C4-2B (cell line): Measurements from ENCODE around the gene MGAT5B.
"Not testable (repeated sequence)": the region's sequence is repeated elsewhere in the genome, so short reads cannot be mapped to it uniquely, and the experiment has no call there.

Experiments
- H3K27ac ChIP-seq: fragments of 450-650 bp; 2 replicates; pipeline ENCODE4 v1.5.1; 2017
- ZFX ChIP-seq: fragments of 450-650 bp; IDR thresholded peaks from 2 replicates; pipeline ENCODE4 v1.6.1; 2017
- TF ChIP-seq, protein P1 (sequence below): fragments of 450-650 bp; conservative IDR thresholded peaks from 2 replicates; pipeline ENCODE4 v1.5.1; 2017; ENCODE audit warnings: mild to moderate bottlenecking

MGAT5B gene

DNA sequence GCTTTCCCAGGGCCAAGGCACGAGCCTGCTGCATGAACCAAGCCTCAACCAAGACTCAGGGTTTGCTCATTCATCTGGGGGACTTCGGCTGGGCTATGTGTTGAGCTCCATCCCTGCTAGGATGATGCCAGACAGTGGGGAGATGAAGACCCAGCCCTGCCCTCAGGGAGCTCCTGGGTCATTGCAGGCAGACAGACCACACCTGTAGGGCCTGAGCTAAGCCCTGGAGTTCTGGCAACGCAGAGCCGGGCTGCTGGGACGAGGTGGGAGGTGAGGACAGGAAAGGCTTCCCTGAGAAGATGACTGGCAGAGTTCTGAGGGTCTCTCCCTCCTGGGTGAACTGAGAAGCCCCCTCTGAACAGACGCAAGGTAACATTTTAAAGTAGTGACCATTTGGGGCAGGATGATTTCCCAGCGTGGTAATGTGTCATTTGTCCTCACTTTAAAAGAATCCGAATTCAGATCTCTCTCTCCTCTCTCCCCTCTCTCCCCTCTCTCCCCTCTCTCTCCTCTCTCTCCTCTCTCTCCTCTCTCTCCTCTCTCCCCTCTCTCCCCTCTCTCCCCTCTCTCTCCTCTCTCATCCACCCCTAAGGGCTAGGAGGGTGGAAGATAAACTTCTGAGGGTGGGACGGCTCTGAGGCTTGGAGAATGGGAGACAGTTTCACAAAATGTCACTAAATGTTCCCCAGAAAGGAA is 98.4 kb downstream of the MGAT5B start:
- no peak overlapping the region for H3K27ac ChIP-seq
- TF ChIP-seq, protein P1, sequence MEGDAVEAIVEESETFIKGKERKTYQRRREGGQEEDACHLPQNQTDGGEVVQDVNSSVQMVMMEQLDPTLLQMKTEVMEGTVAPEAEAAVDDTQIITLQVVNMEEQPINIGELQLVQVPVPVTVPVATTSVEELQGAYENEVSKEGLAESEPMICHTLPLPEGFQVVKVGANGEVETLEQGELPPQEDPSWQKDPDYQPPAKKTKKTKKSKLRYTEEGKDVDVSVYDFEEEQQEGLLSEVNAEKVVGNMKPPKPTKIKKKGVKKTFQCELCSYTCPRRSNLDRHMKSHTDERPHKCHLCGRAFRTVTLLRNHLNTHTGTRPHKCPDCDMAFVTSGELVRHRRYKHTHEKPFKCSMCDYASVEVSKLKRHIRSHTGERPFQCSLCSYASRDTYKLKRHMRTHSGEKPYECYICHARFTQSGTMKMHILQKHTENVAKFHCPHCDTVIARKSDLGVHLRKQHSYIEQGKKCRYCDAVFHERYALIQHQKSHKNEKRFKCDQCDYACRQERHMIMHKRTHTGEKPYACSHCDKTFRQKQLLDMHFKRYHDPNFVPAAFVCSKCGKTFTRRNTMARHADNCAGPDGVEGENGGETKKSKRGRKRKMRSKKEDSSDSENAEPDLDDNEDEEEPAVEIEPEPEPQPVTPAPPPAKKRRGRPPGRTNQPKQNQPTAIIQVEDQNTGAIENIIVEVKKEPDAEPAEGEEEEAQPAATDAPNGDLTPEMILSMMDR, result no peak
- TF ChIP-seq ZFX, result no peak

DNA sequence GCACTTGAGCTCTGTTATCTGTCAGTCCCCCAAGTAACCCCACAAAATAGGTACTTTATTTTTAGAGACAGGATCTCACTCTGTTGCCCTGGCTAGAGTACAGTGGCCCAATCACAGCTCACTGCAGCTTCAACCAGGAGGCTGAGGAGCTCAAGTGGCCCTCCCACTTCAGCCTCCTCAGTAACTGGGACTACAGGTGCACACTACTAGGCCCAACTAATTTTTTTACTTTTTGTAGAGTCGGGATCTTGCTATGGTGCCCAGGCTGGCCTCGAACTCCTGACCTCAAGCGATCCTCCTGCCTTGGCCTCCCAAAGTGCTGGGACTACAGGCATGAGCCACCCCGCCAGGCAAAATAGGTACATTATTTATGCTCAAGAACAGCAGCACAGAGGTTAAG is 99.6 kb downstream of the MGAT5B start:
- TF ChIP-seq ZFX, result no peak
- TF ChIP-seq, protein P1, result no peak
- no peak overlapping the region for H3K27ac ChIP-seq

DNA sequence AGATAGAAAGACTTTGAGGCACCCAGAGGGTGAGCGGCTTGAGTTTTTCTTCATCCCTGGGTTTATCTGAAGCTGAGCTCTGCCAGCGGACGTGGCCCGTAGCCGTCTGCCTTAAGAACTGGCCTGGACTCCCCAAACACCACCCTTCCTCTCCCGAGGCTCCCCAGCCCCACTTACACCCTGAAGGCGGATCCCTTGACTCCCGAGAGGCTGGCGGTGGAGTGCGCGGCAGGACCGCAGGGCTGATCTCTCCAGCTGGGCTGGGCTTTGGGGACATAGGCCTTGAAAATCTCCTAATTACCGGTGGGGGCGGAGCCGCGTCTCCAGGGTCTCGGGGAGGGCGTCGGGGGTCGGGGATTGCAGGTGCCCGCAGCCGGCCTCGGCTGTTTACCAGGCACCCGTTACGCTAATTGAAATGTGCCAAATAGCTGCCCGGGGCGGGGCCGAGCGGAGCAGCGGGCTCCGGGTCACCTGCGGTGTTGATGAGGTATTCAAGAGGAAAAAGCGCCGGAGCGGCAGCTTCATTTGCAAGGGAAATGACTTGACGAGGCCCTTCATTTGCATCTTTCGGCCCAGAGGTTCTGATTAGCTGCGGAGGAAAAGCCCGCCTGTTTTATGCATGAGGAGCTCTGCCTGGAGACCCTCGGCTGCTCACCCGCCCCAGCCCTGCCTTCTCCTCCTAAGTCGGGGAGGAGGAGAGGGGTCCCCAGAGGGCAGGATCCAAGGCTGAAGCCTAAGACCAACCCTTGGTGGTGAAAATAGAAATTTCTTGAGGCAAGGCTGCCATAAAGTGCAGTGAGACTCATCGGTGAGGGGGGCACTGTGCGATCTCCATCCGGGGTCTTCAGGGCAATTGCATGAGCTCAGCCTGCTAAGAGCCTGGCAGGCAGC is 100.7 kb downstream of the MGAT5B start:
- TF ChIP-seq, protein P1, result no peak
- TF ChIP-seq ZFX, result no peak
- no peak overlapping the region for H3K27ac ChIP-seq

DNA sequence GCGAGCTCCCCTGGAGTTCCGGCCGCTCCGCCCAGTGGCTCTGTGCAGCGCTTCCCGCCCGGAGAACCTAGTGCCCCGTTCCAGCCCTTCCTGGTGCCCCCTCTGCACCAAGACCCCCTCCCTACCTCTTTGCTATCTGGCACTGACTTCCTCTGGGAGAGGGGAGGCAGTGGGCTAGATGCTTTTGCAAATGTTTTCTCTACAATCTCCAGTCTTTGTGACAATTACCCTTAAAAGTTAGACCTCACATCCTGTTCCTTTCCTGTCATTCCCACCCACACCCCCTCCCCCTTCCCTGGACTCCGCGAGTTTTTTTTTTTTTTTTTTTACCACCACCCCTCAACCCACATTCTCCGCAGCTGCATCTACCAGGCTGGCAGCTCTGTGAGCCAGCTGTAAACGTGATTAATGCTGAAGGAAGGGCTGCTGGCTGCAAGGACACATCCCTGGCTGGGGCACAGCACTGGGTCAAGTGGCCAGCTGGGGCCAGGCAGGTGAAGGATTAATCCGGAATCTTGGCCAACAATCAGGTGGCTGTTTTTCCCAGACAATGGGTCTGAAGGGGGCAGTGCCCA is 101.5 kb downstream of the MGAT5B start:
- no peak overlapping the region for H3K27ac ChIP-seq
- TF ChIP-seq, protein P1, result no peak
- no peak for TF ChIP-seq ZFX

DNA sequence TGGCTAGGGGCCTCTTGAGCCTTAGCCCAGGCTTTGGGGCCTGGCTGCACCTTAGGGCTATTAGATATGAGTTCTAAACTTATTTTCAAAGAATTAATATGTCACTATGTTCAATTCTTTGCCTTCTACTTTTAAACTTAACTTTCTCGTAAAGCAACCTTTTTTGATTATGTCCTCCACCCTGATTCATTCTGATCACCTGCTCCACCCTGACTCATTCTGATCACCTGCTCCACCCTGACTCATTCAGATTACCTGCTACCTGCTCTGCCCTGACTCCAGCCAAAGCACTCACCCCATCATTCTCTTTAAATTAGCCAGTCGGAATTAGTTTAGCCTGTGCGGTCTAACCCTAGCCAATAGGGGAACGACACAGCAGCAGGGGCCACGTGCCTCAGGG is 102.0 kb downstream of the MGAT5B start:
- not testable (repeated sequence) for H3K27ac ChIP-seq

DNA sequence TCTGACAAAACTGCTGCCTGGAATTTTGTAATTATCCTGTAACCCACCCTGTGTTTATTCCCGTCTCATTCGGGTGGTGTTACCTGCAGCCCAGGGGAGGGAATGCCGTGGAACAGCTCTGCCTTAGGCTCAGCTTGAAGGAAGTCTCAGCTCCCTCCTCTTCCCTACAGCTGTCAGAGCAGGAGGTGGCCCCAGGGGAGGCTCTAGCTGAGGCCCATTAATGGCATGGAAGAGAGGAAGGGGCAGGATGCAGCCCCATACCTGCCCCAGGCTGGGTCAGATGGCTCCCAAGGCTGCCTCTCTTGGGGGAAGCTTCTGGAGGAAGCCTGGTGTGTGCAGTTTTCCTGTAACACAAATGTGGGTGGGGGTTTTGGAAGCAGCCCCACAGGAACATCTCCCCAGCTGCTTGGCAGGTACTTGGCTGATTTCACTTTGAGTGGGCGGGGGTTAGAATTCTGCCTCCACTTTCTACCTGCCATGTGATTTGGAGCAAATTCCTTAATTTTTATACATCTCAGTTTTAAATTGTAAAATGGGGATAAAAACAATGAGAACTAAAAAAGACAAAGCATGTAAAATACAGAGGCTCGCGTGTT is 103.9 kb downstream of the MGAT5B start:
- TF ChIP-seq, protein P1, result no peak
- no peak for TF ChIP-seq ZFX
- H3K27ac ChIP-seq, result no peak overlapping the region

DNA sequence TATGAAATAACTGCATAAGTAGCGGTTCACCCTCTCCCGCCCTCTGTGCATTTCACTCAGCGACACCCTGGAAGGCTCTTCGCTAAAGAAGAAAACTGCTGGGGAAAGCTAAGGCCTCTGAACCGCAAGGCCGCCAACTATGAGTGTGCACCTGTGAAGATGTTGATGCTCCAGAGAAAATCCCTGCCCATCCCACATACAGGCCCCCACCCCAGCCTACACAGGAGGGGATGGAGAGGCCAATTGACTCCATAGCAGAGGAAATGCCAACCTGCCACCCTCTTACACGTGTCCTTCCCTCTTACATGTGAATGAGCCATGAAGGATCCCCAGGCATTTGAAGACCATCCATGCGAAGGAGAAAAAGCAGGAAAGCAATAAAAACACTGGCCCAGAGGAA is 104.8 kb downstream of the MGAT5B start:
- no peak for TF ChIP-seq ZFX
- TF ChIP-seq, protein P1, result no peak
- no peak overlapping the region for H3K27ac ChIP-seq
